ENCODE measurements around the gene WWC1.

The WWC1 gene

GRCh38 chr5:168364750-168365550, 73.5 kb downstream of the WWC1 start:
- H3K9me2 ChIP-seq (replicated peaks; ENCODE audit: insufficient read depth, low read length) = no peaks in the 10 kb centered on the region
- no peaks in the 10 kb centered on the region for H3K9me3 ChIP-seq (replicated peaks; ENCODE audit: insufficient read depth, low read length)
- no peak overlapping the region for H3K4me2 ChIP-seq (ENCODE audit: low read depth, low read length)
- H4K20me1 ChIP-seq (ENCODE audit: insufficient read depth, low read length) = no peaks in the 10 kb centered on the region
- no peaks in the 10 kb centered on the region for H3F3A ChIP-seq (ENCODE audit: insufficient read depth, low read length)
- H3K27ac ChIP-seq (ENCODE audit: low read length) = no peak overlapping the region
- H3K4me1 ChIP-seq (ENCODE audit: low read length) = no peaks in the 10 kb centered on the region
- H3K9ac ChIP-seq (ENCODE audit: low read length) = no peak overlapping the region
- H3K4me3 ChIP-seq (ENCODE audit: low read length) = no peak overlapping the region
- H2AFZ ChIP-seq (ENCODE audit: low read length) = no peak overlapping the region
- no peak for TF ChIP-seq EZH2phosphoT487 (IDR thresholded peaks at IDR 0.05; ENCODE audit: low read length)
- TF ChIP-seq EZH2 (optimal IDR thresholded peaks at IDR 0.05; ENCODE audit: low read depth, low read length) = no peak
- TF ChIP-seq CTCF (IDR thresholded peaks at IDR 0.05; ENCODE audit: low read length) = no peak
- no peak for DNase-seq
- no peaks in the 10 kb centered on the region for H3K36me3 ChIP-seq (replicated peaks; ENCODE audit: insufficient read depth, low read length)
- H3K79me2 ChIP-seq (ENCODE audit: low read length) = peaks cover 32% of the 10 kb centered on the region
- H3K27me3 ChIP-seq (replicated peaks; ENCODE audit: insufficient read depth, low read length) = no peaks in the 10 kb centered on the region

- H2AFZ ChIP-seq (ENCODE audit: low read length) = no peak overlapping the region
- H3K79me2 ChIP-seq (ENCODE audit: low read length) = peaks cover 29% of the 10 kb centered on the region
- no peak for DNase-seq
- H3K27ac ChIP-seq (ENCODE audit: low read length) = no peak overlapping the region
- no peak overlapping the region for H3K4me3 ChIP-seq (ENCODE audit: low read length)
- H3F3A ChIP-seq (ENCODE audit: insufficient read depth, low read length) = no peaks in the 10 kb centered on the region
- H3K9me3 ChIP-seq (replicated peaks; ENCODE audit: insufficient read depth, low read length) = no peaks in the 10 kb centered on the region
- H3K27me3 ChIP-seq (replicated peaks; ENCODE audit: insufficient read depth, low read length) = no peaks in the 10 kb centered on the region
- no peaks in the 10 kb centered on the region for H3K4me1 ChIP-seq (ENCODE audit: low read length)
- H3K9me2 ChIP-seq (replicated peaks; ENCODE audit: insufficient read depth, low read length) = no peaks in the 10 kb centered on the region
- no peaks in the 10 kb centered on the region for H4K20me1 ChIP-seq (ENCODE audit: insufficient read depth, low read length)
- H3K4me2 ChIP-seq (ENCODE audit: low read depth, low read length) = no peak overlapping the region
- no peak overlapping the region for H3K9ac ChIP-seq (ENCODE audit: low read length)
- TF ChIP-seq EZH2 (optimal IDR thresholded peaks at IDR 0.05; ENCODE audit: low read depth, low read length) (no peak), CTCF (IDR thresholded peaks at IDR 0.05; ENCODE audit: low read length) (no peak), EZH2phosphoT487 (IDR thresholded peaks at IDR 0.05; ENCODE audit: low read length) (no peak)
- no peaks in the 10 kb centered on the region for H3K36me3 ChIP-seq (replicated peaks; ENCODE audit: insufficient read depth, low read length)
Observed at GRCh38 chr5:168365581-168366081, 74.2 kb downstream of the WWC1 start.

- H3K9ac ChIP-seq (ENCODE audit: low read length) = no peak overlapping the region
- H3K4me2 ChIP-seq (ENCODE audit: low read depth, low read length) = no peak overlapping the region
Observed at GRCh38 chr5:168366116-168366515, 74.7 kb downstream of the WWC1 start.

More at GRCh38 chr5:168366116-168366515, 74.7 kb downstream of the WWC1 start:
- H3K27me3 ChIP-seq (replicated peaks; ENCODE audit: insufficient read depth, low read length) = no peaks in the 10 kb centered on the region
- H2AFZ ChIP-seq (ENCODE audit: low read length) = no peak overlapping the region
- peaks cover 29% of the 10 kb centered on the region for H3K79me2 ChIP-seq (ENCODE audit: low read length)
- H4K20me1 ChIP-seq (ENCODE audit: insufficient read depth, low read length) = no peaks in the 10 kb centered on the region
- H3K4me3 ChIP-seq (ENCODE audit: low read length) = no peak overlapping the region
- no peaks in the 10 kb centered on the region for H3K9me2 ChIP-seq (replicated peaks; ENCODE audit: insufficient read depth, low read length)
- no peaks in the 10 kb centered on the region for H3K4me1 ChIP-seq (ENCODE audit: low read length)
- no peak overlapping the region for H3K27ac ChIP-seq (ENCODE audit: low read length)
- no peak for DNase-seq
- no peaks in the 10 kb centered on the region for H3K9me3 ChIP-seq (replicated peaks; ENCODE audit: insufficient read depth, low read length)
- no peaks in the 10 kb centered on the region for H3F3A ChIP-seq (ENCODE audit: insufficient read depth, low read length)
- no peaks in the 10 kb centered on the region for H3K36me3 ChIP-seq (replicated peaks; ENCODE audit: insufficient read depth, low read length)
- TF ChIP-seq EZH2phosphoT487 (IDR thresholded peaks at IDR 0.05; ENCODE audit: low read length) = no peak
- no peak for TF ChIP-seq EZH2 (optimal IDR thresholded peaks at IDR 0.05; ENCODE audit: low read depth, low read length)
- TF ChIP-seq CTCF (IDR thresholded peaks at IDR 0.05; ENCODE audit: low read length) = no peak
